GM13976 (cell line): ENCODE measurements around the gene CTSW.

Source experiments
- DNase-seq: peaks from one replicate; pipeline ENCODE4 v3.0.0; 2012; ENCODE audit warnings: low spot score
- in situ Hi-C: fragments of 300-500 bp; cut with MboI; formaldehyde crosslinking; loops from one replicate; pipeline ENCODE4 v1.12.0; 2022; ENCODE audit warnings: low sequenced_read_pairs, mixed read lengths, inconsistent platforms; ENCODE audit not compliant: unreplicated experiment
- TF ChIP-seq, protein P1 (sequence below): IDR thresholded peaks from 2 replicates; pipeline ENCODE4 v1.5.1; 2012; ENCODE audit warnings: borderline replicate concordance, mild to moderate bottlenecking; ENCODE audit not compliant: insufficient read depth; ENCODE audit errors: extremely low read depth, missing control alignments, control extremely low read depth

The CTSW gene

DNA sequence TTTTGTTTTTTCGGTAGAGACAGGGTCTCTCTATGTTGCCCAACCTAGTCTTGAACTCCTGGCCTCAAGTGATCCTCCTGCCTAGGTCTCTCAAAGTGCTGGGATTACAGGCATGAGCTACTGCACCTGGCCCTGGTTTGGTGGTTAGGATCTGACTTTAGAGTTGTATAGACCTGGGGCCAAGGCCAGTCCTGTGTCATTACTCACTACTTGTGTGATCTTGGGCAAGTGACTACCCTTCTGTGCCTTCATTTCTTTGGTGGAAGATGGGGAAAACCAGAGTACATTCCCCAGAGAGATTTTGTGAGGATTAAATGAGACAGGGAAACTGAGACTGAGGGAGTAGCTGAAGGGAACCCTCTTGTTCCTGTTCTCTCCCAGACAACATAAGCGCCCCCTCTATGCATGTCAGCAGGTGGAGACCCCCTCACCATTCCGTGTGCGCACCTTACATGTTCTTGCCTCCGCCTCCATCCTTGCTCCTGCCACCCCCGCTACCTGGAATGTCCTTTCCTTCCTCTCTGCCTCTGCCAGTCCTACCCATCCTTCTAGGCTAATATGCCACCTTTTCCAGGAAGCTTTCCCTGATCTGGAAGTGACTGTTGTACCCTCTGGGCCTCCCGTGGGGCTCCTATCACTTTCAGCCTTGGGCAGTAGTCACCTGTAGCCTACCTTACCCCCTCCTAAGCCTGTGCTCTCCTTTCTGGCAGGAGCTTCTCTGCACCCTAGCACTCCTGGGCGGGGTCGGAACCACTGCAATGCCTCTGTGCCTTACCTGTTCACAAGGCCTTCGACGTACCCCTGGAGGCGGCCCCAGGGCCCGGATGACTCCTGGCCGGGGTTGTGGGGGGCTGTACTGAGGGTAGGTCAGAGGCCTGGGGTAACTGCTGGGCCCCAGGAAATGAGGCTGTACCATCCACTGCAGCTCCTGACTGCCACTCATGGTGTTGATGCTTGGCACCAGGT, 16.7 kb downstream of the CTSW start:
- in situ Hi-C loops, result no loop called here
- no peak for DNase-seq
- TF ChIP-seq, protein P1, sequence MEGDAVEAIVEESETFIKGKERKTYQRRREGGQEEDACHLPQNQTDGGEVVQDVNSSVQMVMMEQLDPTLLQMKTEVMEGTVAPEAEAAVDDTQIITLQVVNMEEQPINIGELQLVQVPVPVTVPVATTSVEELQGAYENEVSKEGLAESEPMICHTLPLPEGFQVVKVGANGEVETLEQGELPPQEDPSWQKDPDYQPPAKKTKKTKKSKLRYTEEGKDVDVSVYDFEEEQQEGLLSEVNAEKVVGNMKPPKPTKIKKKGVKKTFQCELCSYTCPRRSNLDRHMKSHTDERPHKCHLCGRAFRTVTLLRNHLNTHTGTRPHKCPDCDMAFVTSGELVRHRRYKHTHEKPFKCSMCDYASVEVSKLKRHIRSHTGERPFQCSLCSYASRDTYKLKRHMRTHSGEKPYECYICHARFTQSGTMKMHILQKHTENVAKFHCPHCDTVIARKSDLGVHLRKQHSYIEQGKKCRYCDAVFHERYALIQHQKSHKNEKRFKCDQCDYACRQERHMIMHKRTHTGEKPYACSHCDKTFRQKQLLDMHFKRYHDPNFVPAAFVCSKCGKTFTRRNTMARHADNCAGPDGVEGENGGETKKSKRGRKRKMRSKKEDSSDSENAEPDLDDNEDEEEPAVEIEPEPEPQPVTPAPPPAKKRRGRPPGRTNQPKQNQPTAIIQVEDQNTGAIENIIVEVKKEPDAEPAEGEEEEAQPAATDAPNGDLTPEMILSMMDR, result no peak

DNA sequence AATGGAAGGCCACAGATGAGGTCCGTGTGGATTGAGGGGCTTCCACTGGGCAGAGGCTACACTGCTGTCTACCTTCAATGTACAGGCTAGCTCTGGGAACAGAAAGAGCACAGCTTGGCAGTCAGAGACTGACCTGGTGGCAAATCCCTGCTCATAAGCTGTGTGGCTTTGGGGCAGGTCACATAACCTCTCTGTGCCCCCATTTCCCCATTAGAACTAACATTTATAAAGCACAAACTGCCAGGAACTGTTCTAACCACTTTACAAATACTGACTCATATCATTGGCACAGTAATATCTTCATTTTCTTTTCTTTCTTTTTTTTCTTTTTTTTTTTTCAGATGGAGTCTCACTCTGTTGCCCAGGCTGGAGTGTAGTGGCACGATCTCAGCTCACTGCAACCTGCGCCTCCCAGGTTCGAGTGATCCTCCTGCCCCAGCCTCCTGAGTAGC, 17.4 kb downstream of the CTSW start:
- TF ChIP-seq, protein P1, result no peak
- in situ Hi-C loops, result no loop called here
- DNase-seq, result no peak

DNA sequence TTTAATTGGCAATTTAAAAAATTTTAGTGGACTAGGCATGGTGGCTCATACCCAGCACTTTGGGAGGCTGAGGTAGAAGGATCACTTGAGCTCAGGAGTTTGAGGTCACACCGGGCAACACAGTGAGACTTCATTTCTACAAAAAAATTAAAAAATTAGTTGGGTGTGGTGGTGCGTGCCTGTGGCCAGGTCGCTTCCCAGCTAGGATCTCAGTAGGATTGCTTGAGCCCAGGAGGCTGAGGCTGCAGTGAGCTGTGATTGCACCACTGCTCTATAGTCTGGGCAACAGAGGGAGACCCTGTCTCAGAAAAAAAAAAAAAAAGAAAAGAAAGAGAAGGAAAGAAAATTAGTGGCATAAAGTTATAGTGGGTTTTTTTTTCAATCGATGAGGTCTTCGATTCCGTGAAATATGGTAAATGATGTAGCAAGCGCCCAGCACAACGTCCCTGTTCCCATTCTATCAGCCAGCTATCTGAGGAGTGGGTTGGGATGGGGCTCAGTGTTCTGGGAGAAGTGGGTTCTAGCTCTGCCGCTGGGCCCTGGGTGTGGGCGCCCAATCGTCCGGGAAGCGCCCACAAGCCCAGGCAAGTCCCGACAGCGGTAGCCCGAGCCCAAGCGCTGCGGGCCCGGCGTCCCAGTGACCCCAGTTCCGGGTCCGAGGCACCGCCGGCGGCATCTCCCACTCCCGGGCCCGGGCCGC, 19.2 kb downstream of the CTSW start:
- DNase-seq, result no peak
- TF ChIP-seq, protein P1, result no peak
- in situ Hi-C loops, result no loop called here

DNA sequence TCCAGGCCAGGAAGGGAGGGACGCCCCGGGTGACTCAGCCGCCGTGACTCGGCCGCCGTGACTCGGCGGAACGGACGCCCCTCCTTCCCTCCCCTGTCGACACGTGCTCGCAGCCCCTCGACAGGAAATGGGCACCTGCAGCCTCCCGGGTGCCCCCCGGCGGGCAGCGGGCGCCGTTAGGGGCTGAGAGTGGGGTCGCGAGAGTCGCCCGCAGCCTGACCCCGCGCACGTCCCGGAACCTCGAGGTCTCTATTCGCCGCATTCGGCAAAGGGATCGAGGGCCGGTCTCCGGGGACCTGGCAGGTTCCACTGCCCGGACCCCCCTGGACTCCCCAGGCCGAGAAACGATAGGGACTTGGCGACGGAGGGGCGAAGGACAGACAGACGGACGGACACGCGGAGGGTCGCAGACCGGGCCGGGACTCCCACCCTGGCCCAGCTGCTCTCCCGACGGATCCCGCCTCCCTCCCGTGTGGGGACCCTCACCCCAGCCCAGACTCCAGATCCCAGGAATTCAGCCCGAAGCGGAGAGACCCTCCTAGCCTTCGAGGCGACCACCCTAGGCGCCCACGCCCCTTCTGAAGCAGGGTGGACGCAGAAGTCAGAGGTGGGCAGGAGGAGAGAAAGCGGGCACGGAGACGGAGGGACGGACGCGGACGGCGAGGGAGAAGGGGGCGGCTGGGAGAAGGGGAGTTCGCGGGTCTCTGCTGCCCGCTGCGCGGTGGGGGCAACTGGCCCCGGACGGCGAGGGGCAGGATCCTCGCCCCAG, 19.9 kb downstream of the CTSW start:
- DNase-seq, result peak; percentile 65
- TF ChIP-seq, protein P1, result no peak
- in situ Hi-C loops, result no loop called here

DNA sequence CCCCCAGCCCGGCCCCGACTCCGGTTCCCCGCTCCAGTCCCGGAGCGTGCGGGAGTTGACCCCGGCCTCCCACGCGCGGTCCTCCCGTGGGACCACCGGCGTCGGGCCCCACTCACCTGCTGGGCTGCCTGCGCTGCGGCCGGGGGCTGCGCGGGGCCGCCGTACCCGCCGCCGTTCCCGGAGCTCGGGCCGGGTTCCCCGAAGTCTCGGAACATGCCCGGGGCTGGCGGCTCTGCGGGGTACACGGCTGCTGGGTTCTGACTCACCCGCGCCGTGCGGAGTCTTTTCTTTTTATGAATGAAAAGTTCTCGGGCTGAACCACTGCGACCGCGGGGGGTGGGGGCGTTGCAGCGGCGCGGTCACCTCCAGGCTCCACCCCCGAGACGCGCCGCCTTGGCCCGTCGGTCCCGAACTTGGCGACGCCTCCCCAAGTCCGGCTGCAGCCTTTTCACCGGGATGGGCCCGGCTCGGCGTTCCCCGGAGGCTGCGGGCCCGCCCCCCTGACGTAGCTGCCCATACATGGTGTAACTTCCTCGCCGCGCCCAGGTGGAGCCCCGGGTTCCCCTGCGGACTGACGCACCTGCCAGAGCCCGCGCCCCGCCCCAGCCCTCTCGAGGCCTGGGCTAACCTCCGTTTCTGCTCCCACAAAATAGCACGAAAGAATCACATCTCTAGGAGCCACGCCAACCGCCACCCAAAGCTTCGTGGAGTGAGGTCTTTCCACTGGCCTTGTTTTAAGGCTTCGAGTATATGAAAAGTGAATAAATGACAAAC, 20.7 kb downstream of the CTSW start, which contains the start of gene FOSL1:
Gene FOSL1 (minus strand): TSS at position 264 of the 774 bp plus-strand sequence. CDS start 49 bp downstream, at position 215.
- DNase-seq, result peak; percentile 93
- TF ChIP-seq, protein P1, result no peak
- in situ Hi-C loops, result no loop called here
